Loucy (cell line): ENCODE measurements around the gene KIAA1549.

Experiments
- H2AFZ ChIP-seq: fragments of 200-600 bp; sonication (generic); 2 replicates; pipeline ENCODE4 v1.6.0; 2016; ENCODE audit warnings: antibody characterized with exemption, mild to moderate bottlenecking, low read length, moderate library complexity
- H3F3A ChIP-seq: fragments of 200-600 bp; 2 replicates; pipeline ENCODE4 v1.6.0; 2016; ENCODE audit warnings: antibody characterized with exemption, low read depth, mild to moderate bottlenecking
- H3K27me3 ChIP-seq: fragments of 200-600 bp; sonication (generic); 2 replicates; pipeline ENCODE4 v1.6.1; 2014; ENCODE audit warnings: low read length, mild to moderate bottlenecking; ENCODE audit not compliant: insufficient read depth, poor library complexity, severe bottlenecking
- H3K36me3 ChIP-seq: fragments of 200-600 bp; sonication (generic); 2 replicates; pipeline ENCODE4 v1.6.1; 2016; ENCODE audit warnings: low read length; ENCODE audit not compliant: insufficient read depth
- H3K4me1 ChIP-seq: fragments of 200-600 bp; sonication (generic); 2 replicates; pipeline ENCODE4 v1.5.1; 2014; ENCODE audit warnings: low read length, mild to moderate bottlenecking; ENCODE audit not compliant: insufficient read depth, poor library complexity, severe bottlenecking
- H3K4me2 ChIP-seq: fragments of 200-600 bp; sonication (generic); 2 replicates; pipeline ENCODE4 v1.6.0; 2014; ENCODE audit warnings: antibody characterized with exemption, low read length, low read depth, mild to moderate bottlenecking; ENCODE audit not compliant: poor library complexity, severe bottlenecking
- H3K4me3 ChIP-seq: fragments of 200-600 bp; sonication (generic); 2 replicates; pipeline ENCODE4 v1.5.1; 2014; ENCODE audit warnings: low read length, mild to moderate bottlenecking, mixed read lengths; ENCODE audit not compliant: poor library complexity, severe bottlenecking
- H3K79me2 ChIP-seq: fragments of 200-600 bp; sonication (generic); 2 replicates; pipeline ENCODE4 v1.6.1; 2014; ENCODE audit warnings: low read length; ENCODE audit not compliant: insufficient read depth
- H3K9ac ChIP-seq: fragments of 200-600 bp; sonication (generic); 2 replicates; pipeline ENCODE4 v1.6.0; 2014; ENCODE audit warnings: mild to moderate bottlenecking, low read depth, low read length, moderate library complexity; ENCODE audit not compliant: poor library complexity, severe bottlenecking
- H3K9me2 ChIP-seq: fragments of 200-600 bp; sonication (generic); replicated peaks from 2 replicates; pipeline ENCODE4 v1.6.1; 2016; ENCODE audit warnings: low read depth, low read length, mixed read lengths
- H3K9me3 ChIP-seq: fragments of 200-600 bp; sonication (generic); 2 replicates; pipeline ENCODE4 v1.6.1; 2014; ENCODE audit warnings: mild to moderate bottlenecking, antibody characterized with exemption, low read length, low read depth; ENCODE audit not compliant: insufficient read depth
- H4K20me1 ChIP-seq: fragments of 200-600 bp; sonication (generic); 2 replicates; pipeline ENCODE4 v1.6.0; 2014; ENCODE audit warnings: antibody characterized with exemption, low read length, mild to moderate bottlenecking; ENCODE audit not compliant: insufficient read depth, poor library complexity, severe bottlenecking
- CTCF ChIP-seq: fragments of 200-600 bp; sonication (generic); conservative IDR thresholded peaks from 2 replicates; pipeline ENCODE4 v1.5.1; 2014; ENCODE audit warnings: mild to moderate bottlenecking, antibody characterized with exemption, low read length
- EZH2phosphoT487 ChIP-seq: fragments of 200-600 bp; IDR thresholded peaks from 2 replicates; pipeline ENCODE4 v1.6.1; 2018; ENCODE audit warnings: antibody characterized with exemption, mild to moderate bottlenecking, moderate library complexity, borderline replicate concordance

Gene KIAA1549

GRCh38 chr7:138864667-138865066, 116.5 kb downstream of the KIAA1549 start:
- H3K4me1 ChIP-seq: no peaks in the 10 kb centered on the region
- TF ChIP-seq EZH2phosphoT487 (no peak), CTCF (no peak)
- no peaks in the 10 kb centered on the region for H3K9me2 ChIP-seq
- H3K36me3 ChIP-seq: peaks cover 44% of the 10 kb centered on the region; the same call in 1 of the 2 replicates
- no peaks in the 10 kb centered on the region for H4K20me1 ChIP-seq
- no peak overlapping the region for H3K9ac ChIP-seq
- H3K4me3 ChIP-seq: no peak overlapping the region
- no peak overlapping the region for H3K4me2 ChIP-seq
- H2AFZ ChIP-seq: no peak overlapping the region
- H3K27me3 ChIP-seq: no peaks in the 10 kb centered on the region
- H3F3A ChIP-seq: no peaks in the 10 kb centered on the region
- no peaks in the 10 kb centered on the region for H3K79me2 ChIP-seq
- no peaks in the 10 kb centered on the region for H3K9me3 ChIP-seq

GRCh38 chr7:138863931-138864330, 117.3 kb downstream of the KIAA1549 start:
- Histone ChIP-seq H3K4me2 (no peak overlapping the region), H3K4me3 (no peak overlapping the region), H3K27me3 (no peaks in the 10 kb centered on the region), H3K4me1 (no peaks in the 10 kb centered on the region), H3K36me3 (peaks cover 37% of the 10 kb centered on the region; the same call in 1 of the 2 replicates), H3K9ac (no peak overlapping the region), H4K20me1 (no peaks in the 10 kb centered on the region), H3K9me2 (no peaks in the 10 kb centered on the region), H3F3A (no peaks in the 10 kb centered on the region), H3K79me2 (no peaks in the 10 kb centered on the region), H2AFZ (no peak overlapping the region), H3K9me3 (no peaks in the 10 kb centered on the region)
- TF ChIP-seq CTCF (no peak), EZH2phosphoT487 (no peak)

GRCh38 chr7:138861051-138861450, 120.1 kb downstream of the KIAA1549 start:
- Histone ChIP-seq H3K27me3 (no peaks in the 10 kb centered on the region), H3K9me3 (no peaks in the 10 kb centered on the region; the same call in 1 of the 2 replicates), H3K79me2 (no peaks in the 10 kb centered on the region), H4K20me1 (no peaks in the 10 kb centered on the region), H3K4me1 (no peaks in the 10 kb centered on the region), H3K4me2 (no peak overlapping the region), H3K4me3 (no peak overlapping the region), H3F3A (no peaks in the 10 kb centered on the region), H3K36me3 (peaks cover 31% of the 10 kb centered on the region), H3K9me2 (no peaks in the 10 kb centered on the region), H3K9ac (no peak overlapping the region), H2AFZ (no peak overlapping the region)
- TF ChIP-seq EZH2phosphoT487 (no peak), CTCF (no peak)
